ENCODE measurements around the gene MRPS18A. TPM values are rescaled to one million over a fixed set of nuclear protein-coding genes. Genes with fewer than 3 reads are reported as not detected.

MRPS18A gene
- total and polyA plus RNA-seq, 2 of the 8 experiments (the other 6 are each of a cell fraction or from before 2014, with no cell fraction given) = 48.3 to 121 TPM

GRCh38 chr6:43671801-43672690 lies 15.5 kb downstream of the MRPS18A start (continued):
- TF ChIP-seq CTBP2 (IDR thresholded peaks at IDR 0.05; ENCODE audit: borderline replicate concordance, insufficient read depth, insufficient read length, low read length) (no peak), RBBP5 (IDR thresholded peaks at IDR 0.05; ENCODE audit: borderline replicate concordance, low read depth, low read length) (no peak), EP300 (IDR thresholded peaks at IDR 0.05; ENCODE audit: borderline replicate concordance in 1 of 2, low read depth in 2 of 2, low read length in 2 of 2) (no peak), RAD21 (IDR thresholded peaks at IDR 0.05 in 1 of 2, conservative IDR thresholded peaks at IDR 0.05 in 1 of 2; ENCODE audit: low read depth in 2 of 2, low read length in 2 of 2) (no peak), POLR2A (IDR thresholded peaks at IDR 0.05; ENCODE audit: control extremely low read depth in 1 of 2, low read depth in 2 of 2, low read length in 2 of 2) (no peak), GTF2F1 (IDR thresholded peaks at IDR 0.05; ENCODE audit: borderline replicate concordance, low read depth, low read length) (no peak), EGR1 (IDR thresholded peaks at IDR 0.05; ENCODE audit: borderline replicate concordance, low read depth, low read length) (no peak), ATF2 (IDR thresholded peaks at IDR 0.05; ENCODE audit: low read length) (no peak), CHD2 (IDR thresholded peaks at IDR 0.05; ENCODE audit: low read length) (no peak), HDAC6 (IDR thresholded peaks at IDR 0.05; ENCODE audit: low read depth, low read length) (no peak)

Data from H1 (cell line).